HepG2 (cell line): ENCODE measurements around the gene COMMD4. TPM values are rescaled to one million over a fixed set of nuclear protein-coding genes. Genes with fewer than 3 reads are reported as not detected.

Source experiments
- EP300 ChIP-seq, 3 experiments: sonication (generic) in 1 of 3; formaldehyde crosslinking in 1 of 3; IDR thresholded peaks; 2 replicates each; pipeline versions ENCODE4 v1.5.1 to v1.6.1; 2011 to 2020; ENCODE audit warnings: low read depth in 2 of 3, low read length in 2 of 3, borderline replicate concordance in 1 of 3, improper control_type of control experiment in 1 of 3, mild to moderate bottlenecking in 1 of 3, missing genetic modification reagents in 1 of 3, moderate library complexity in 1 of 3
- HNF4G ChIP-seq, 2 experiments: sonication (generic) in 1 of 2; formaldehyde crosslinking in 1 of 2; IDR thresholded peaks; 2 replicates each; pipeline versions ENCODE4 v1.4.0 to v1.6.1; 2011 to 2020; ENCODE audit warnings: borderline replicate concordance in 2 of 2, low read depth in 2 of 2, mild to moderate bottlenecking in 2 of 2, low read length in 1 of 2, missing genetic modification reagents in 1 of 2, moderate library complexity in 1 of 2
- MED1 ChIP-seq: sonication (generic); formaldehyde crosslinking; IDR thresholded peaks from 2 replicates; pipeline ENCODE4 v1.4.0; 2020; ENCODE audit warnings: missing genetic modification reagents
- RARA ChIP-seq: IDR thresholded peaks from 2 replicates; pipeline ENCODE4 v1.6.1; 2016; ENCODE audit warnings: missing genetic modification reagents, missing compliant biosample characterization
- RNF2 ChIP-seq: fragments of 450-650 bp; conservative IDR thresholded peaks from 2 replicates; pipeline ENCODE4 v1.6.1; 2016; ENCODE audit warnings: low read depth
- XBP1 ChIP-seq: sonication (generic); formaldehyde crosslinking; IDR thresholded peaks from 2 replicates; pipeline ENCODE4 v1.5.0; 2020; ENCODE audit warnings: missing genetic modification reagents
- YY1 ChIP-seq: IDR thresholded peaks from 2 replicates; pipeline ENCODE4 v1.6.1; 2011; ENCODE audit warnings: low read length, low read depth, moderate library complexity, mild to moderate bottlenecking; ENCODE audit not compliant: insufficient read depth, insufficient replicate concordance
- ZNF281 ChIP-seq: sonication (generic); formaldehyde crosslinking; IDR thresholded peaks from 2 replicates; pipeline ENCODE4 v1.4.0; 2020; ENCODE audit warnings: missing genetic modification reagents, borderline replicate concordance
- ZNF547 ChIP-seq: sonication (generic); formaldehyde crosslinking; IDR thresholded peaks from 2 replicates; pipeline ENCODE4 v1.5.1; 2020; ENCODE audit warnings: mild to moderate bottlenecking, missing genetic modification reagents
- ZNF660 ChIP-seq: sonication (generic); formaldehyde crosslinking; IDR thresholded peaks from 2 replicates; pipeline ENCODE4 v1.5.1; 2020; ENCODE audit warnings: mild to moderate bottlenecking, low read depth, missing genetic modification reagents, borderline replicate concordance
- ZNF678 ChIP-seq: sonication (generic); formaldehyde crosslinking; IDR thresholded peaks from 2 replicates; pipeline ENCODE4 v1.4.0; 2020; ENCODE audit warnings: mild to moderate bottlenecking, missing genetic modification reagents
- ZNF747 ChIP-seq: sonication (generic); formaldehyde crosslinking; IDR thresholded peaks from 2 replicates; pipeline ENCODE4 v1.8.1; 2023; ENCODE audit warnings: missing genetic modification reagents, mild to moderate bottlenecking, borderline replicate concordance
- ZNF792 ChIP-seq: IDR thresholded peaks from 2 replicates; pipeline ENCODE4 v1.6.1; 2016
- ZNF839 ChIP-seq: sonication (generic); formaldehyde crosslinking; IDR thresholded peaks from 2 replicates; pipeline ENCODE4 v1.4.0; 2020; ENCODE audit warnings: missing genetic modification reagents, mild to moderate bottlenecking, borderline replicate concordance
- polyA plus RNA-seq, 8 experiments: library from polyadenylated mRNA; depleted of rRNA in 3 of 8; stranded (reverse) in 7 of 8; unstranded in 1 of 8; fragments of >200 nt; fragmentation: Illumina TruSeq in 4 of 8; extraction: Trizol in 4 of 8; gene quantifications; 2 replicates each; pipeline versions ENCODE4 v1.2.1 to v1.2.3, GENCODE V29; 2011 to 2016; ENCODE audit warnings: low read depth in 4 of 8, missing spikeins in 1 of 8, mixed read lengths in 1 of 8; ENCODE audit not compliant: insufficient read depth in 1 of 8
- total RNA-seq, 5 experiments: library from RNA; depleted of rRNA; stranded (reverse); fragments of >200 nt; fragmentation: Illumina TruSeq; extraction: Trizol; gene quantifications; 2 replicates each; pipeline ENCODE4 v1.2.3, GENCODE V29; 2016; ENCODE audit warnings: low read depth in 1 of 5
- TF ChIP-seq, protein P1 (sequence below): IDR thresholded peaks from 2 replicates; pipeline ENCODE4 v1.6.1; 2016; ENCODE audit warnings: low read depth, borderline replicate concordance
- TF ChIP-seq, protein P2 (sequence below), 2 experiments: sonication (generic) in 1 of 2; formaldehyde crosslinking in 1 of 2; IDR thresholded peaks; 2 replicates each; pipeline versions ENCODE4 v1.4.0 to v1.6.1; 2018 to 2020; ENCODE audit warnings: missing genetic modification reagents in 2 of 2, borderline replicate concordance in 1 of 2, low read depth in 1 of 2, mild to moderate bottlenecking in 1 of 2, missing biosample characterization in 1 of 2

COMMD4 gene
- total and polyA plus RNA-seq, 2 of the 13 experiments (the other 11 are each of a cell fraction or from before 2014, with no cell fraction given) = 45.8 to 89.9 TPM

GRCh38 chr15:75368689-75369239 lies 32.9 kb downstream of the COMMD4 start (continued):
- no peak for TF ChIP-seq ZNF281 (CRISPR knock-in tag)
- no peak for TF ChIP-seq ZNF547
- TF ChIP-seq, protein P1, sequence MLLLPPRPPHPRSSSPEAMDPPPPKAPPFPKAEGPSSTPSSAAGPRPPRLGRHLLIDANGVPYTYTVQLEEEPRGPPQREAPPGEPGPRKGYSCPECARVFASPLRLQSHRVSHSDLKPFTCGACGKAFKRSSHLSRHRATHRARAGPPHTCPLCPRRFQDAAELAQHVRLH (CRISPR knock-in tag) = no peak
- no peak for TF ChIP-seq ZNF660
- TF ChIP-seq EP300 (IDR thresholded peaks at IDR 0.05; ENCODE audit: low read depth in 2 of 2, low read length in 2 of 2) = no peak; a peak in 1 of 4 replicates
- TF ChIP-seq EP300 (CRISPR knock-in tag; IDR thresholded peaks at IDR 0.05; ENCODE audit: borderline replicate concordance) = no peak
- TF ChIP-seq ZNF792 (CRISPR knock-in tag) = no peak
- TF ChIP-seq HNF4G (IDR thresholded peaks at IDR 0.05; ENCODE audit: borderline replicate concordance, low read depth, low read length) = peak; percentile 82; the same call in 1 of the 2 replicates
- no peak; the same call in 1 of the 2 replicates for TF ChIP-seq HNF4G (CRISPR knock-in tag; IDR thresholded peaks at IDR 0.05; ENCODE audit: borderline replicate concordance, low read depth)
- no peak for TF ChIP-seq RARA (CRISPR knock-in tag)
- no peak for TF ChIP-seq YY1
- no peak for TF ChIP-seq ZNF839 (CRISPR knock-in tag)
- TF ChIP-seq ZNF747 (CRISPR knock-in tag) = no peak; the same call in 1 of the 2 replicates
- TF ChIP-seq ZNF678 (CRISPR knock-in tag) = no peak
- TF ChIP-seq XBP1 (CRISPR knock-in tag) = no peak
- TF ChIP-seq RNF2 = peak; percentile 62; the same call in 1 of the 2 replicates
- TF ChIP-seq, protein P2, sequence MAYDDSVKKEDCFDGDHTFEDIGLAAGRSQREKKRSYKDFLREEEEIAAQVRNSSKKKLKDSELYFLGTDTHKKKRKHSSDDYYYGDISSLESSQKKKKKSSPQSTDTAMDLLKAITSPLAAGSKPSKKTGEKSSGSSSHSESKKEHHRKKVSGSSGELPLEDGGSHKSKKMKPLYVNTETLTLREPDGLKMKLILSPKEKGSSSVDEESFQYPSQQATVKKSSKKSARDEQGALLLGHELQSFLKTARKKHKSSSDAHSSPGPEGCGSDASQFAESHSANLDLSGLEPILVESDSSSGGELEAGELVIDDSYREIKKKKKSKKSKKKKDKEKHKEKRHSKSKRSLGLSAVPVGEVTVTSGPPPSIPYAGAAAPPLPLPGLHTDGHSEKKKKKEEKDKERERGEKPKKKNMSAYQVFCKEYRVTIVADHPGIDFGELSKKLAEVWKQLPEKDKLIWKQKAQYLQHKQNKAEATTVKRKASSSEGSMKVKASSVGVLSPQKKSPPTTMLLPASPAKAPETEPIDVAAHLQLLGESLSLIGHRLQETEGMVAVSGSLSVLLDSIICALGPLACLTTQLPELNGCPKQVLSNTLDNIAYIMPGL (CRISPR knock-in tag; IDR thresholded peaks at IDR 0.05; ENCODE audit: borderline replicate concordance in 1 of 2, low read depth in 1 of 2) = peak in 1 of 2 experiments; percentile 25; a peak in 1 of 4 replicates
- no peak for TF ChIP-seq MED1 (CRISPR knock-in tag)
